Neutrophil (primary cell): ENCODE results near the gene VTI1B.

Experiments used
- H3K27ac ChIP-seq: fragments of 200-600 bp; sonication (generic); 2 replicates; pipeline ENCODE4 v1.5.1; 2016; ENCODE audit warnings: mild to moderate bottlenecking, moderate library complexity
- H3K27me3 ChIP-seq: fragments of 200-600 bp; sonication (generic); 2 replicates; pipeline ENCODE4 v1.6.0; 2016; ENCODE audit warnings: mild to moderate bottlenecking
- H3K36me3 ChIP-seq: fragments of 200-600 bp; sonication (generic); 2 replicates; pipeline ENCODE4 v1.5.1; 2017
- H3K4me1 ChIP-seq, 2 experiments: fragments of 200-600 bp in 1 of 2; sonication (generic) in 1 of 2; 1 replicate in 1 of 2; 2 replicates in 1 of 2; pipeline versions ENCODE4 v1.5.1 to v1.6.1; 2013 to 2016; ENCODE audit warnings: low read depth in 1 of 2, low read length in 1 of 2, mild to moderate bottlenecking in 1 of 2, moderate library complexity in 1 of 2; ENCODE audit not compliant: control insufficient read depth in 1 of 2, insufficient read depth in 1 of 2
- H3K4me3 ChIP-seq, 2 experiments: fragments of 200-600 bp in 1 of 2; sonication (generic) in 1 of 2; 1 replicate in 1 of 2; 2 replicates in 1 of 2; pipeline ENCODE4 v1.5.1; 2013 to 2016; ENCODE audit warnings: low read depth in 1 of 2, low read length in 1 of 2, mild to moderate bottlenecking in 1 of 2, moderate library complexity in 1 of 2
- H3K9me3 ChIP-seq: fragments of 200-600 bp; sonication (generic); 2 replicates; pipeline ENCODE4 v1.5.1; 2016
- TF ChIP-seq, protein P1 (sequence below): fragments of 200-600 bp; sonication (generic); IDR thresholded peaks from 2 replicates; pipeline ENCODE4 v1.5.1; 2016; ENCODE audit warnings: antibody characterized with exemption

The VTI1B gene

DNA sequence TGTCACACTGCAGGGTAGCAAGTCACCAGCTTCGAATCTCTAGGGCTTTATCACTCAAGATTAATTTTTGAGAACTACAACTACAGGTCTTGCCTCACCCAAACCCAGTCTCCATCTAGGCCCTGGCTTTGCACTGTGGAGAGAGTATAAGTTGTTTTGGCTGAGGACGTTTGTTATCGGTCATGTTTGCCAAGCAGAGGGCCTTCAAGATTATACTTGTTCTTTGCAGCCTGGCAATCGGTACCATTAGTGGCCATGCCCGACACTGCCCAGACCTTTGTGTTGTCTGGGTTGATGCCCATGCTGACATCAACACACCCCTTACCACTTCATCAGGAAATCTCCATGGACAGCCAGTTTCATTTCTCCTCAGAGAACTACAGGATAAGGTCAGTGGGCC is 29.0 kb downstream of the VTI1B start:
- Histone ChIP-seq H3K27me3 (no peaks in the 10 kb centered on the region), H3K27ac (no peak overlapping the region), H3K9me3 (no peaks in the 10 kb centered on the region), H3K36me3 (peaks cover 52% of the 10 kb centered on the region), H3K4me1 (no peaks in the 10 kb centered on the region), H3K4me3 (no peak overlapping the region)
- TF ChIP-seq, protein P1, sequence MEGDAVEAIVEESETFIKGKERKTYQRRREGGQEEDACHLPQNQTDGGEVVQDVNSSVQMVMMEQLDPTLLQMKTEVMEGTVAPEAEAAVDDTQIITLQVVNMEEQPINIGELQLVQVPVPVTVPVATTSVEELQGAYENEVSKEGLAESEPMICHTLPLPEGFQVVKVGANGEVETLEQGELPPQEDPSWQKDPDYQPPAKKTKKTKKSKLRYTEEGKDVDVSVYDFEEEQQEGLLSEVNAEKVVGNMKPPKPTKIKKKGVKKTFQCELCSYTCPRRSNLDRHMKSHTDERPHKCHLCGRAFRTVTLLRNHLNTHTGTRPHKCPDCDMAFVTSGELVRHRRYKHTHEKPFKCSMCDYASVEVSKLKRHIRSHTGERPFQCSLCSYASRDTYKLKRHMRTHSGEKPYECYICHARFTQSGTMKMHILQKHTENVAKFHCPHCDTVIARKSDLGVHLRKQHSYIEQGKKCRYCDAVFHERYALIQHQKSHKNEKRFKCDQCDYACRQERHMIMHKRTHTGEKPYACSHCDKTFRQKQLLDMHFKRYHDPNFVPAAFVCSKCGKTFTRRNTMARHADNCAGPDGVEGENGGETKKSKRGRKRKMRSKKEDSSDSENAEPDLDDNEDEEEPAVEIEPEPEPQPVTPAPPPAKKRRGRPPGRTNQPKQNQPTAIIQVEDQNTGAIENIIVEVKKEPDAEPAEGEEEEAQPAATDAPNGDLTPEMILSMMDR, result no peak

DNA sequence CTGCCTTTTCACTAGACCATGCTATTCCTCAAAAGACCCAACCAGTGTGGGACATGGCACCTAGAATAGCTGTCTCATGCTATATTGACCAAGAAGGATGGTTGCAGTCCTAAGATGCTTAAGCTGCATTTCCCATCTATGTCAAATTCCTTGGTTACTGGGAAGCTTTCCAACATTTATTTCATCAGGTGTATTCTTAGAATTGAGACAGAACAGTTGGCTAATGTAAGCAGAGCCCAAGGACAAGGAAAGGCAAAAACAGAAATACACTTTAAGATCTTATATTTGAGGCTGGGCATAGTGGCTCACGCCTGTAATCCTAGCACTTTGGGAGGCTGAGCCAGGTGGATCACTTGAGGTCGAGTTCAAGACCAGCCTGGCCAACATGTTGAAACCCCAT is 30.0 kb downstream of the VTI1B start:
- H3K9me3 ChIP-seq, result no peaks in the 10 kb centered on the region
- H3K4me1 ChIP-seq, result no peaks in the 10 kb centered on the region
- H3K4me3 ChIP-seq, result no peak overlapping the region
- H3K27me3 ChIP-seq, result no peaks in the 10 kb centered on the region
- H3K27ac ChIP-seq, result no peak overlapping the region
- peaks cover 42% of the 10 kb centered on the region for H3K36me3 ChIP-seq
- TF ChIP-seq, protein P1, result no peak

DNA sequence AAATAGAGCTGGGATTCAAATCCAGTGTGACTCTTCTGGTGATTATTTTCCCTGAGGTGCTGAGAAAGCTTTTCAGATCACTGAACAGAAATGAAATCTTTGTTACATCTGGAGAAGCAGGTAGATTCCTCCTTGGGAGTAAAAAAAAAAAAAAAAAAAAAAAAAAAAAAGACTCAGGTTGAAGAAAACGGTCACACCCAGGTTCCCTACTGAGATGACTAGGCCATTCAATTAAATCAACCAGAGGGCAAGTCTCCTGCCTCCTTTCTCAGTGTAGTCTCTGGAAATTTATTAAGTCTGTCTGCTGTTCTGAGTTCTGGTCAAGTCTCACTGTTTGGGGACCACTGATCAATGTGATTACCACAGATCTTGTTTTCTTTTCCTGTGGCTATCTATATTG is 30.7 kb downstream of the VTI1B start:
- H3K36me3 ChIP-seq, result peaks cover 35% of the 10 kb centered on the region
- H3K9me3 ChIP-seq, result no peaks in the 10 kb centered on the region
- H3K4me3 ChIP-seq, result no peak overlapping the region
- TF ChIP-seq, protein P1, result no peak
- no peak overlapping the region for H3K27ac ChIP-seq
- H3K27me3 ChIP-seq, result no peaks in the 10 kb centered on the region
- no peaks in the 10 kb centered on the region for H3K4me1 ChIP-seq

DNA sequence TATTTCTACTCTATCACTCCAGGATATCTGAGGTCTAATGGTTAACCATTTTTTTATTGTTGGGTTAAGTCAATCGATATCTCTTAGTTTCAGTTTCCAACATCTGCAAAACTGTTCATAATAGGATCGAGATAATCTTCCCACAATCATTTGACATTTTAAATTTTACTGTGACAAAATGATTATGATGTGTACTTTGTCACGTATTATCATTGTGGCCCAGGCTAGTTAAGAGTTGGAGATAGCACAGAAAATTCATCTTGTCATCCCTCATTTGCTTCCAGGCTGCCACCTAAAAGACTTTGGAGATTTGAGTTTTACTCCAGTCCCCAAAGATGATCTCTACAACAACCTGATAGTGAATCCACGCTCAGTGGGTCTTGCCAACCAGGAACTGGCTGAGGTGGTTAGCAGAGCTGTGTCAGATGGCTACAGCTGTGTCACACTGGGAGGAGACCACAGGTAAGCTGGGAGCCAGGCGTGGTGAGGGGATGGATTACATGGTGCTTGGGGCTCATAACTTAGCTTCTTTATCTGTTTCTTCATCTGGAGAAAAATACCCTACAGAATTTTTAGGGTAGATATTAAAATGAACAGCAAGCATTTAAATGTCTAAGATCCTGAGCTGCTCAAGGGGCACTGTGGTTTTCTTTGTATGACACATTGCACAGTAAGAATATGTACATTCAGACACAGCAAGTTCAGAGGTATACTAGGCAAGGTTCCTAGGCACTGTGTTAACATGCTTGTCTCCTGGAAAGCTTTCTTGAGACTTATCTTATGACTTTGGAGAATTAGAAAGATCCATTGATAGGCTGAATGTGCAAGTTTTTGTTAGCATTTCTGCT is 32.3 kb downstream of the VTI1B start:
- peaks cover 19% of the 10 kb centered on the region for H3K36me3 ChIP-seq
- H3K4me1 ChIP-seq, result no peaks in the 10 kb centered on the region
- H3K27me3 ChIP-seq, result no peaks in the 10 kb centered on the region
- TF ChIP-seq, protein P1, result no peak
- no peaks in the 10 kb centered on the region for H3K9me3 ChIP-seq
- H3K27ac ChIP-seq, result no peak overlapping the region
- H3K4me3 ChIP-seq, result no peak overlapping the region

DNA sequence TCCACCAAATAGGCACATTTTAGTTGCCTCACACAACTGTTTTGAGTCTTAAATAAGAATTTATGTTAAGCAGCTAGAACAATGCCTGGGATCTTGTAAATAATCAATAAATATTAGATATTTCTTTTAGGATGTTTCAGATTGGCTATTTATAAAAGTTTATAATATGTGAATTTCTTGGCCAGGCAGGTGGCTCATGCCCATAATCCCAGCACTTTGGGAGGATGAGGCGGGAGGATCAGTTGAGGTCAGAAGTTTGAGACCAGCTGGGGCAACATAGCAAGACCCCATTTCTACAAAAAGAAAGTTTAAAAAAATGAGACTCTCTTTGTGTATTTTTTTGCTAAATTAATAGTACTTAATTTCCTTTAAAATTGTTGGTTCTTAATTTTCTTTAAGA is 33.0 kb downstream of the VTI1B start:
- Histone ChIP-seq H3K9me3 (no peaks in the 10 kb centered on the region), H3K4me1 (no peaks in the 10 kb centered on the region)

More for the DNA sequence above, 33.0 kb downstream of the VTI1B start:
- peaks cover 13% of the 10 kb centered on the region for H3K36me3 ChIP-seq
- no peaks in the 10 kb centered on the region for H3K27me3 ChIP-seq
- TF ChIP-seq, protein P1, result no peak
- H3K4me3 ChIP-seq, result no peak overlapping the region
- no peak overlapping the region for H3K27ac ChIP-seq
